ENCODE data around the gene ZDHHC9.

ZDHHC9 gene

GRCh38 chrX:129760155-129760554 is 83.5 kb downstream of the ZDHHC9 start:
- DNase-seq = no peak

DNA sequence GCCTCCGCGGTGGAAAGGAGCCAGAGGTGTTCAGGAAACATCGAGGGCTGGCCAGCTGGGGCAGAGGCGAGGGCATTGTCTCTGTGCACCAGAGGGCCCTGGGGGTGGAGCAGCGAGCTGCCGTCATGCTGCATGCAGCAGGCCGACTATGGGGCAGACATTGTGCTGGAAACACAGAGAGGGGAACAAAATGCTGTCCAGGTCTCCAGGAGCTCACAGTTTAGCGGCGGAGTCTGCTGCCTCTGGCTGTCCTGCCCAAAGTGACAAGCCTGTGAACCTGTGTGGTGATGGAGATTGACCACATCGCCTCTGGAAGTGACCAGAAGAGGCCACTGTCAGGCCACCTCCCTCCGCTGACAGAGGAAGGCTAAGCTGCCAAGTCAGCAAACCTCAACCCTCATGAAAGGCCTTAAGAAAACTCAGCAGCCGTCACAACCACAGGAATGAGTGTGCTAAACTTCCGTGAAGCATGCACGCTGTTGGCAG is 84.1 kb downstream of the ZDHHC9 start:
- DNase-seq = no peak

DNA sequence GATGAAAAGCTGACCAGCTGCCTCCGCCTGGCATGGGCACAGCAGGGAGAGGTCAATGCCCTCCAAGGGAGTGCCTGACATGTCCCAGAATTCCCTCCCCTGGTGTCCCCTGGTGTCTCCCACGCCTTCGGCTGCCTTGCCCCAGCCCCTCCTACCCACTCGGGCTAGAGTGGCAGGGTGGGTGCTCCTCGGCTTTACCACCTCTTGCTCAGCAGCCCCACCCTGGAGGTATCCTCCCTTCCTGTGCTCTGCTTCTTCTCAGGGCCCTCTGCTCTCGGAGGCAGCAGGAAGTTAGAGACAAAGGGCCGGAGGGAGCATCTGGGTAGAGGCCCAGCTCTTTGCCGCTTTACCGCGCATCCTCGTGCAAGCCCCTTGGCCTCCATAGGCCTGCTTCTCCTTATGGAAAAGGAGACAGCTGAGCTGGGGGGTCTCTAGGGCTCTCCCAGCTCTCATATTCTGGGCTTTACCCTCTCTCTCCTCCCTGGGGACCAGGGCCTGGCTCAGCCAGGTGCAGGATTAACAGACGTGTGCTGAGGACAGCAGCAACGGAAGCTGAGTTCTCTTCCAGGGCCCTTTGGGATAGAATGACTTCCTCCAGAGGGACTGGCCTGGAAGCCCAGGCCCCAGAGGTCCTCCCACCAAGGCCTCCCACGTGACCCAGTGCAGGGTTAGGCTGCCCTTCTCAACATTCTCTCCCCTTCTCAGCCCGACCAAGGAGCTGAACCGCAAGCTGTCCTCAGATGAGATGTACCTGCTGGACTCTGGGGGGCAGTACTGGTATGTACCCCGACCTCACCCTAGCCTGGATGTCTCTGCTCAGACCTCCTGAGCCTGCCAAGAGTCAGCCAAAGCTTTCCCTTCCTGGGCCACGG is 87.7 kb downstream of the ZDHHC9 start:
- DNase-seq = peak; percentile 16

DNA sequence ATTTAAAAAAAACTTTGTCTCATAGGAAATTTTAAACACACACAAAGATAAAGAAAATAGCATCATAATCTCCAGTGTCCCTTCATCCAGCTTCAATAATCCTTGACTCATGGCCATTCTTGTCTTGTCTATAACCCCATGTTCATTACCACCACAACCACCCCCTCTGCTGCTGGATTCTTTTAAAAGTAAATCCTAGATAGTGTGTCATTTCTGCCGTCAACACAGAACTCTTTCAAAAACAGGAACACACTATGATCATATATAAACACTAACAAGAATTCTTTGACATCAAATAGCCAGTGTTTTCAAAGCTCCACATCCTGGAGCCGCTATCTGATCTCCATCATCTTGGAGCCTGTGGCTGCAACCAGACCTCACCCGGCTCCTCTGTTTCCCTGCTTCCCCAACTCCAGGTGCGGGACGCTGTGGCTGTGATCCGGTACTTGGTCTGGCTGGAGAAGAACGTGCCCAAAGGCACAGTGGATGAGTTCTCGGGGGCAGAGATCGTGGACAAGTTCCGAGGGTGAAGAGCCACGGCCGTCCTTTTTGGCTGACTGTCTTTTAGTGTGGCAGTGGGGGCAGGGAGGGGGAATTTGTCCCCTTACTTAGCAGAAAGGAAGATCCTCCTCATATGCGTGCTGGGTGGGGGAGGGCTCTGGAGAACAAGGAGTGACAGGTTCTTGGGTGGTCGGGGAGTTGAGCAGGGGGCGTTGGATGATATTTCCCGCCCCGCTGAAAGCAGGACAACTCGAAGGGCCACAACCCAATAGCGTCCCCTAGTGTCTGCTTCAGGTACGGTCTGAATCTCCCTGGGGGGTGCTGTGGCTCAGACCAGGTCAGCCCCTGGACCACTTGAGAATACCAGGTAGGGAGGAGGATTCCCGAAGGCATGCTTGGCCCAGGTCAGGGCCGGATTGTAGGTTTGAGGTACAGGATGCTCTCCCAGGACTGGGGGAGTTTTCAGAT is 89.3 kb downstream of the ZDHHC9 start:
- no peak for DNase-seq
